Ishikawa (cell line): ENCODE measurements around the gene KCTD16.

Experiments used
- CEBPB ChIP-seq: IDR thresholded peaks from 2 replicates; pipeline ENCODE4 v1.6.1; 2012
- TEAD4 ChIP-seq: IDR thresholded peaks from 2 replicates; pipeline ENCODE4 v1.6.1; 2012
- YY1 ChIP-seq: IDR thresholded peaks from 2 replicates; pipeline ENCODE4 v1.6.1; 2012; ENCODE audit warnings: low read depth

DNA sequence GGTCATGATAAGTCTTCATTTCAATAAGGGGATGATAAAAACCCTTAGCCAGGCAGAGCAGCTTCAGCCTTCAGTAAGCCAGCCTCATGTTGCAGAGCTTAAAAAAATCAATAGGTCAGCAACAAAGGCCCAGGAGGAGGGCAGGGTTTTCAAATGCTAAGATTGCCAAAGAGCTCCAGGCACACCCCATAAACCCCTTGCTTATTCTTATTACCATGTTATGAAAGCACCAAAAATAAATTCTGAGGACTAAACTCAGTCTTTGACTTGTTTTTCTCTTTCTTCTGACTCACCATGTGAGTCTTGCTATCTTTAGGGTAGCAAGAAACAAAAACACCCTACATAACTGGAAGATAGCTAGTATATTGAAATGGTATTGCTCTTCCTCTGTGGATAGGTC is 317.1 kb downstream of the KCTD16 start:
- TF ChIP-seq CEBPB (no peak), TEAD4 (no peak), YY1 (no peak)
